Measurements from ENCODE around the gene ADAM10.

DNA sequence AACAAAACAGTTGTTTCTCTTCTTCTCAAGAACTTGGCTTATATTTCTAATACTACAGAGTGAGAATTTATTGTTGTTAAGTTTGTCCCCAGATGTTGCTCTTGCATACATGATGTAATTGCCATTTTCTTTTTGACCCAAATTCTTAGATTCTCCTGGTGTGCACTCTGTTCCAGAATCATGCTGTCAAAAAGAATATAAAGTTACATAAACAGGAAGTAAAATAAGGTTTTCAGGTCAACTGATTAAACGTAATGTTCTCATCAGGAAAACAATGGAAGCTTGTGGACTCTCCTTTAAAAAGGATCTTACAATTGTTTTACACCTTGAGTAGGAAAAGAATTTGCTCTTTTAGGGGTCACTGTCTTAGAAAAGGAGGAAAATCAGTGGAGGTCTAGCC lies 121.8 kb downstream of the ADAM10 start:
- TF ChIP-seq, protein P1, sequence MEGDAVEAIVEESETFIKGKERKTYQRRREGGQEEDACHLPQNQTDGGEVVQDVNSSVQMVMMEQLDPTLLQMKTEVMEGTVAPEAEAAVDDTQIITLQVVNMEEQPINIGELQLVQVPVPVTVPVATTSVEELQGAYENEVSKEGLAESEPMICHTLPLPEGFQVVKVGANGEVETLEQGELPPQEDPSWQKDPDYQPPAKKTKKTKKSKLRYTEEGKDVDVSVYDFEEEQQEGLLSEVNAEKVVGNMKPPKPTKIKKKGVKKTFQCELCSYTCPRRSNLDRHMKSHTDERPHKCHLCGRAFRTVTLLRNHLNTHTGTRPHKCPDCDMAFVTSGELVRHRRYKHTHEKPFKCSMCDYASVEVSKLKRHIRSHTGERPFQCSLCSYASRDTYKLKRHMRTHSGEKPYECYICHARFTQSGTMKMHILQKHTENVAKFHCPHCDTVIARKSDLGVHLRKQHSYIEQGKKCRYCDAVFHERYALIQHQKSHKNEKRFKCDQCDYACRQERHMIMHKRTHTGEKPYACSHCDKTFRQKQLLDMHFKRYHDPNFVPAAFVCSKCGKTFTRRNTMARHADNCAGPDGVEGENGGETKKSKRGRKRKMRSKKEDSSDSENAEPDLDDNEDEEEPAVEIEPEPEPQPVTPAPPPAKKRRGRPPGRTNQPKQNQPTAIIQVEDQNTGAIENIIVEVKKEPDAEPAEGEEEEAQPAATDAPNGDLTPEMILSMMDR (IDR thresholded peaks at IDR 0.05; ENCODE audit: low read length) = no peak
- no peak for TF ChIP-seq EZH2 (IDR thresholded peaks at IDR 0.05; ENCODE audit: borderline replicate concordance, low read length)

All from OCI-LY1 (cell line).